H1 (cell line): ENCODE results near the gene ARRDC2. TPM values are rescaled to one million over a fixed set of nuclear protein-coding genes. Genes with fewer than 3 reads are reported as not detected.
"Not testable (repeated sequence)": the region's sequence is repeated elsewhere in the genome, so short reads cannot be mapped to it uniquely, and the experiment has no call there.

Experiments used
- CTCF ChIA-PET: fragments of 300-600 bp; sonication (Branson Sonifier 250); formaldehyde crosslinking; loops from one replicate; lab custom pipeline; 2021; ENCODE audit not compliant: partially characterized antibody; lab: Charles Lee
- POLR2A ChIA-PET: fragments of 300-600 bp; sonication (Branson Sonifier 250); formaldehyde crosslinking; loops from one replicate; lab custom pipeline; 2021; ENCODE audit warnings: inconsistent platforms; ENCODE audit not compliant: partially characterized antibody; lab: Charles Lee
- DNase-seq, 2 experiments: peaks; one replicate each; pipeline versions ENCODE4 v3.0.0 to v3.0.0-alpha.2; 2010 to 2022; ENCODE audit warnings: low spot score in 2 of 2, low read depth in 1 of 2, mixed read lengths in 1 of 2
- FAIRE-seq: peaks from 2 replicates; lab custom pipeline; 2011; peaks lifted over from hg19 to GRCh38; lab: Jason Lieb, UNC
- H2AFZ ChIP-seq: 2 replicates; pipeline ENCODE4 v1.8.1; 2012; ENCODE audit warnings: low read length, inconsistent platforms
- H2AK5ac ChIP-seq: 2 replicates; pipeline ENCODE4 v1.6.1; 2013; ENCODE audit warnings: low read depth, low read length
- H2BK120ac ChIP-seq: replicated peaks from 2 replicates; pipeline ENCODE3; 2013; ENCODE audit warnings: low read depth, low read length, inconsistent platforms
- H2BK12ac ChIP-seq: 2 replicates; pipeline ENCODE4 v1.6.1; 2013; ENCODE audit warnings: low read depth, low read length
- H2BK15ac ChIP-seq: 2 replicates; pipeline ENCODE4 v1.6.1; 2013; ENCODE audit warnings: low read length
- H2BK20ac ChIP-seq: 2 replicates; pipeline ENCODE4 v1.6.1; 2013; ENCODE audit warnings: low read length
- H2BK5ac ChIP-seq: 2 replicates; pipeline ENCODE4 v1.6.1; 2013; ENCODE audit warnings: low read depth, low read length
- H3K14ac ChIP-seq: 2 replicates; pipeline ENCODE4 v1.6.1; 2013; ENCODE audit warnings: inconsistent platforms; ENCODE audit not compliant: insufficient read length
- H3K18ac ChIP-seq: 2 replicates; pipeline ENCODE4 v1.6.1; 2013; ENCODE audit warnings: low read length; ENCODE audit errors: extremely low read depth
- H3K23ac ChIP-seq: 2 replicates; pipeline ENCODE4 v1.6.1; 2013; ENCODE audit warnings: inconsistent platforms; ENCODE audit not compliant: insufficient read length
- H3K23me2 ChIP-seq: 2 replicates; pipeline ENCODE4 v1.6.1; 2013; ENCODE audit warnings: low read depth, low read length
- H3K27ac ChIP-seq: 2 replicates; pipeline ENCODE4 v1.6.1; 2011; ENCODE audit warnings: low read depth, low read length, inconsistent platforms
- H3K27me3 ChIP-seq, 4 experiments: replicated peaks in 1 of 4; 1 replicate in 1 of 4; 2 replicates in 3 of 4; pipeline versions ENCODE4 v1.6.1 to v1.8.1; 2011 to 2013; ENCODE audit warnings: low read length in 3 of 4, mild to moderate bottlenecking in 3 of 4, inconsistent platforms in 2 of 4, mixed read lengths in 2 of 4, moderate library complexity in 1 of 4; ENCODE audit not compliant: control insufficient read depth in 3 of 4, insufficient read depth in 3 of 4; ENCODE audit errors: extremely low read depth in 1 of 4
- H3K36me3 ChIP-seq, 4 experiments: 2 replicates each; pipeline versions ENCODE4 v1.6.1 to v1.8.1; 2011 to 2013; ENCODE audit warnings: mild to moderate bottlenecking in 4 of 4, low read length in 3 of 4, moderate library complexity in 2 of 4, control low read depth in 1 of 4, inconsistent platforms in 1 of 4; ENCODE audit not compliant: insufficient read depth in 4 of 4, control insufficient read depth in 2 of 4
- H3K4ac ChIP-seq: replicated peaks from 2 replicates; pipeline ENCODE3; 2013; ENCODE audit warnings: low read length, low read depth, mixed read lengths, inconsistent platforms; ENCODE audit not compliant: insufficient read length
- H3K4me1 ChIP-seq, 4 experiments: replicated peaks in 1 of 4; 1 replicate in 1 of 4; 2 replicates in 3 of 4; pipeline versions ENCODE4 v1.6.1 to v1.8.1; 2011 to 2013; ENCODE audit warnings: low read length in 3 of 4, inconsistent platforms in 2 of 4, mixed read lengths in 1 of 4; ENCODE audit not compliant: insufficient read depth in 4 of 4, control insufficient read depth in 3 of 4
- H3K4me2 ChIP-seq, 2 experiments: 2 replicates each; pipeline versions ENCODE4 v1.6.1 to v1.8.1; 2011 to 2013; ENCODE audit warnings: low read depth in 2 of 2, low read length in 2 of 2, control low read depth in 1 of 2, inconsistent platforms in 1 of 2, mild to moderate bottlenecking in 1 of 2; ENCODE audit not compliant: insufficient read depth in 1 of 2
- H3K4me3 ChIP-seq, 4 experiments: fragments of 200-600, 300-600 bp in 1 of 4; sonication (generic), shearing (Covaris generic), sonication (Bioruptor Twin) in 1 of 4; 2 replicates each; pipeline versions ENCODE4 v1.5.1 to v1.8.1; 2011 to 2016; ENCODE audit warnings: low read length in 4 of 4, low read depth in 3 of 4, control low read depth in 2 of 4, inconsistent platforms in 2 of 4, mild to moderate bottlenecking in 2 of 4, mixed read lengths in 1 of 4, moderate library complexity in 1 of 4; ENCODE audit not compliant: insufficient read depth in 2 of 4; ENCODE audit errors: extremely low read depth in 1 of 4
- H3K56ac ChIP-seq: replicated peaks from 2 replicates; pipeline ENCODE3; 2013; ENCODE audit warnings: low read depth, mild to moderate bottlenecking, mixed read lengths, low read length, inconsistent platforms; ENCODE audit not compliant: insufficient read length
- H3K79me1 ChIP-seq: 2 replicates; pipeline ENCODE4 v1.6.1; 2013; ENCODE audit warnings: low read depth, low read length, control low read depth
- H3K79me2 ChIP-seq, 2 experiments: 2 replicates each; pipeline versions ENCODE4 v1.6.1 to v1.8.1; 2012 to 2013; ENCODE audit warnings: low read length in 2 of 2, mild to moderate bottlenecking in 2 of 2, inconsistent platforms in 1 of 2; ENCODE audit not compliant: insufficient read depth in 2 of 2, control insufficient read depth in 1 of 2
- H3K9ac ChIP-seq, 4 experiments: replicated peaks in 1 of 4; 1 replicate in 1 of 4; 2 replicates in 3 of 4; pipeline versions ENCODE4 v1.6.1 to v1.8.1; 2011 to 2013; ENCODE audit warnings: low read depth in 3 of 4, low read length in 3 of 4, control low read depth in 2 of 4, mild to moderate bottlenecking in 2 of 4, moderate library complexity in 2 of 4, inconsistent platforms in 1 of 4; ENCODE audit errors: extremely low read depth in 1 of 4
- H3K9me3 ChIP-seq, 2 experiments: 2 replicates each; pipeline versions ENCODE4 v1.6.1 to v1.8.1; 2012 to 2013; ENCODE audit warnings: mild to moderate bottlenecking in 2 of 2, moderate library complexity in 2 of 2, control low read depth in 1 of 2, inconsistent platforms in 1 of 2, low read depth in 1 of 2, low read length in 1 of 2, mixed read lengths in 1 of 2; ENCODE audit not compliant: insufficient read depth in 2 of 2
- H4K20me1 ChIP-seq, 2 experiments: replicated peaks in 1 of 2; 2 replicates each; pipeline versions ENCODE3 to v1.8.1; 2011 to 2013; ENCODE audit warnings: inconsistent platforms in 2 of 2, low read length in 2 of 2, mild to moderate bottlenecking in 1 of 2; ENCODE audit not compliant: insufficient read depth in 2 of 2, control insufficient read depth in 1 of 2
- H4K5ac ChIP-seq: 2 replicates; pipeline ENCODE4 v1.6.1; 2013; ENCODE audit warnings: low read length, low read depth, mixed read lengths, inconsistent platforms; ENCODE audit not compliant: insufficient read length
- H4K8ac ChIP-seq: 2 replicates; pipeline ENCODE4 v1.8.0; 2013; ENCODE audit warnings: mild to moderate bottlenecking, moderate library complexity, low read length, inconsistent platforms; ENCODE audit not compliant: insufficient read depth; ENCODE audit errors: extremely low read depth
- H4K91ac ChIP-seq: replicated peaks from 2 replicates; pipeline ENCODE3; 2013; ENCODE audit warnings: low read length, mixed read lengths, inconsistent platforms; ENCODE audit not compliant: insufficient read length
- WGBS, 2 experiments: shearing (Covaris generic) in 1 of 2; methylation state at CpG; one replicate each; pipeline versions ENCODE4 v1.1.6 to v1.1.7; 2013 to 2015; ENCODE audit warnings: low lambda C conversion rate in 2 of 2, mixed read lengths in 2 of 2, inconsistent platforms in 1 of 2, low coverage in 1 of 2, missing lambda C conversion rate in 1 of 2; ENCODE audit not compliant: insufficient replicate concordance in 2 of 2, insufficient coverage in 1 of 2, insufficient read length in 1 of 2; ENCODE audit errors: extremely low coverage in 1 of 2, missing lambda C conversion rate in 1 of 2; 5-methylcytosine and 5-hydroxymethylcytosine counted together
- polyA plus RNA-seq, 7 experiments: library from polyadenylated mRNA; depleted of rRNA in 3 of 7; stranded (reverse) in 5 of 7; unstranded in 2 of 7; fragments of >200 nt in 5 of 7; fragments of 200-250 nt in 2 of 7; gene quantifications; 1 replicate in 5 of 7; 2 replicates in 1 of 7; 4 replicates in 1 of 7; pipeline versions ENCODE4 v1.2.1 to v1.2.3, GENCODE V29; 2011 to 2013; ENCODE audit warnings: missing spikeins in 2 of 7, mixed read lengths in 2 of 7
- total RNA-seq: library from RNA; stranded (reverse); fragmentation: NEBNext Ultra II Directional; extraction: Animal tissue kit (Norgen Biotek cat#: 25700); gene quantifications from 2 replicates; pipeline ENCODE4 v1.2.1, GENCODE V29; 2021

The ARRDC2 gene
- total and polyA plus RNA-seq, 2 of the 8 experiments (the other 6 are each of a cell fraction or from before 2014, with no cell fraction given): 5.4 to 6.9 TPM

- H3K9ac ChIP-seq, H3K14ac ChIP-seq, H2BK15ac ChIP-seq, H4K20me1 ChIP-seq, H3K36me3 ChIP-seq, H4K91ac ChIP-seq, H3K23ac ChIP-seq, H3K79me1 ChIP-seq, H4K8ac ChIP-seq, H3K27me3 ChIP-seq, DNase-seq, H3K9me3 ChIP-seq, H2BK12ac ChIP-seq, H2BK20ac ChIP-seq, H3K56ac ChIP-seq, H3K4ac ChIP-seq, H3K27ac ChIP-seq, H2BK5ac ChIP-seq, H3K79me2 ChIP-seq, FAIRE-seq, H3K4me1 ChIP-seq, H4K5ac ChIP-seq, H3K23me2 ChIP-seq, H2BK120ac ChIP-seq, H2AFZ ChIP-seq, H3K4me2 ChIP-seq, H3K4me3 ChIP-seq, H3K18ac ChIP-seq: not testable (repeated sequence)
- POLR2A ChIA-PET: interaction anchor here (1.3 kb wide), 1 partner anchor 8 kb away, joined by 4 read pairs; no protein-coding TSS in a partner anchor
- CTCF ChIA-PET: interaction anchor here (1.2 to 1.4 kb wide), 2 partner anchors 8 to 14 kb away, joined by 3 to 5 read pairs; no protein-coding TSS in a partner anchor
- H2AK5ac ChIP-seq: 0 out of 2 replicates have a peak overlapping the region, but pooled peaks have one; percentile 24
- WGBS, 2 experiments: 74% methylated on average over 5 of the region's 5 CpGs; no CpG with 5 or more reads in 1 of the 2 experiments
Measured at GRCh38 chr19:18031401-18031800, 23.4 kb downstream of the ARRDC2 start.

- not testable (repeated sequence) for H3K4me3 ChIP-seq, FAIRE-seq, H3K4me1 ChIP-seq, H3K36me3 ChIP-seq, H3K9ac ChIP-seq, H3K18ac ChIP-seq, H2AFZ ChIP-seq, H2BK12ac ChIP-seq, H4K8ac ChIP-seq, H3K23me2 ChIP-seq, H2BK120ac ChIP-seq, H3K9me3 ChIP-seq, H3K79me1 ChIP-seq, H4K5ac ChIP-seq, H3K23ac ChIP-seq, H3K4ac ChIP-seq, H4K20me1 ChIP-seq, H3K56ac ChIP-seq, H2BK15ac ChIP-seq, H4K91ac ChIP-seq, H3K14ac ChIP-seq, H3K27me3 ChIP-seq, H2BK5ac ChIP-seq, H3K79me2 ChIP-seq, H2BK20ac ChIP-seq, DNase-seq, H2AK5ac ChIP-seq, H3K4me2 ChIP-seq, H3K27ac ChIP-seq
- POLR2A ChIA-PET: interaction anchor here (1.2 to 1.3 kb wide), 2 partner anchors 9 to 18 kb away, joined by 3 to 4 read pairs; no protein-coding TSS in a partner anchor
- 85% methylated on average over 2 of the region's 2 CpGs; no CpG with 5 or more reads in 1 of the 2 experiments for WGBS, 2 experiments
- CTCF ChIA-PET: interaction anchor here (0.6 to 1.2 kb wide), 5 partner anchors 9 to 127 kb away, joined by 3 read pairs; no protein-coding TSS in a partner anchor
Measured at GRCh38 chr19:18032102-18032501, 24.1 kb downstream of the ARRDC2 start.
